ENCODE data around the gene PSMA5. TPM values are rescaled to one million over a fixed set of nuclear protein-coding genes. Genes with fewer than 3 reads are reported as not detected.

PSMA5 gene
- total and polyA plus RNA-seq, 7 donors, result 58.1 to 213 (median 99.6) TPM

DNA sequence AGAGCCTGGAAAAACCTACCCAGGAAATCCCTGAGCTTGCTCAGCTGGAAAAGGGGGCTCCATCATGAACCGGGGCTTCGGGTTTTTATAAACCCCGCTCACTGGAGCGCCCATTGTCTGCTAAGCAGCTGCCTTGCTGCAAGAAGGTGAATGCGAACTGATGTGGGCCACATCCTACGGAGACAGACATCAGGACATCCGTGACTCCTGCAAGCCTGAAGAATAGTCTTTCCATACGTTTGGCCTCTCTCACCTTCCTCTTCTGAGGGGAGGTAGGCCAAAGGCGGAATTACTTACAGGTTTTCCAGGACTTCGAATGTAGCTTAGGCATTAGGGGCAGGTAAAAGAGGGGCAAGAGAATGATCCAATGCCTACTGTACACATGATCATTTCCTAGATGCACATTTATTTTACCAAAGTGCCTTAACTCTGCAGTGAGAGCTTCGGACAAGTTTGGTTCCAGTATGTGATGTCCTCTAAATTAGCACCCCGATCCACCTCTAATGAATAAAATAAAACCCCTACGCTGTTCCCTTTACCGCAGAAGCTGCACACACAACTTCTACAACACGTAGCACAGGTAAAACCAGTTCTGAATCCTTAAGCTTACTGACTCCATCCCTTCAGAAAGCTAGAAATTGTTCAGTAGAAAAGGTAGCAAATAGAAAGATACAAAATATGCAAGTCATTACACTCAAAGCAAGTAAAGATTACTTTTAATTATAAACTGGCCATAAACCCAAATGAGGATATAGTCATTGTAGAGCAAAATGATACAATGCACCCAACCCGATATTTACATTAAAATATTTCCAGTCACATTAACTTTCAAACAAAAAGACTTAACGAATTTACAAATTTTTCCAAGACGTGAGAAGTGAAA, 27.7 kb downstream of the PSMA5 start:
- Histone ChIP-seq H3K27me3 (ENCODE audit: insufficient read depth in 3 of 3, low read length in 2 of 3) (no peaks in the 10 kb centered on the region), H3K4me1 (peaks cover 50% of the 10 kb centered on the region), H3K27ac (peak overlapping the region; percentile 97), H3K36me3 (ENCODE audit: insufficient read depth in 1 of 2, low read depth in 1 of 2) (peaks cover 0 to 33% of the 10 kb centered on the region in 2 donors), H3K4me3 (peak overlapping the region; percentile 72), H3K9me3 (no peaks in the 10 kb centered on the region)
- no peak for ATAC-seq
- intact Hi-C loops (cut with DNase I), result loop anchor here (1.0 to 5.0 kb wide), 6 partner anchors 36 to 296 kb away; no protein-coding TSS in a partner anchor
- 47 to 53% (median 48%) methylated on average over 18 of the region's 18 CpGs for WGBS, 3 donors
- no peak for DNase-seq
- TF ChIP-seq, protein P1, sequence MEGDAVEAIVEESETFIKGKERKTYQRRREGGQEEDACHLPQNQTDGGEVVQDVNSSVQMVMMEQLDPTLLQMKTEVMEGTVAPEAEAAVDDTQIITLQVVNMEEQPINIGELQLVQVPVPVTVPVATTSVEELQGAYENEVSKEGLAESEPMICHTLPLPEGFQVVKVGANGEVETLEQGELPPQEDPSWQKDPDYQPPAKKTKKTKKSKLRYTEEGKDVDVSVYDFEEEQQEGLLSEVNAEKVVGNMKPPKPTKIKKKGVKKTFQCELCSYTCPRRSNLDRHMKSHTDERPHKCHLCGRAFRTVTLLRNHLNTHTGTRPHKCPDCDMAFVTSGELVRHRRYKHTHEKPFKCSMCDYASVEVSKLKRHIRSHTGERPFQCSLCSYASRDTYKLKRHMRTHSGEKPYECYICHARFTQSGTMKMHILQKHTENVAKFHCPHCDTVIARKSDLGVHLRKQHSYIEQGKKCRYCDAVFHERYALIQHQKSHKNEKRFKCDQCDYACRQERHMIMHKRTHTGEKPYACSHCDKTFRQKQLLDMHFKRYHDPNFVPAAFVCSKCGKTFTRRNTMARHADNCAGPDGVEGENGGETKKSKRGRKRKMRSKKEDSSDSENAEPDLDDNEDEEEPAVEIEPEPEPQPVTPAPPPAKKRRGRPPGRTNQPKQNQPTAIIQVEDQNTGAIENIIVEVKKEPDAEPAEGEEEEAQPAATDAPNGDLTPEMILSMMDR (IDR thresholded peaks at IDR 0.05), result no peak

DNA sequence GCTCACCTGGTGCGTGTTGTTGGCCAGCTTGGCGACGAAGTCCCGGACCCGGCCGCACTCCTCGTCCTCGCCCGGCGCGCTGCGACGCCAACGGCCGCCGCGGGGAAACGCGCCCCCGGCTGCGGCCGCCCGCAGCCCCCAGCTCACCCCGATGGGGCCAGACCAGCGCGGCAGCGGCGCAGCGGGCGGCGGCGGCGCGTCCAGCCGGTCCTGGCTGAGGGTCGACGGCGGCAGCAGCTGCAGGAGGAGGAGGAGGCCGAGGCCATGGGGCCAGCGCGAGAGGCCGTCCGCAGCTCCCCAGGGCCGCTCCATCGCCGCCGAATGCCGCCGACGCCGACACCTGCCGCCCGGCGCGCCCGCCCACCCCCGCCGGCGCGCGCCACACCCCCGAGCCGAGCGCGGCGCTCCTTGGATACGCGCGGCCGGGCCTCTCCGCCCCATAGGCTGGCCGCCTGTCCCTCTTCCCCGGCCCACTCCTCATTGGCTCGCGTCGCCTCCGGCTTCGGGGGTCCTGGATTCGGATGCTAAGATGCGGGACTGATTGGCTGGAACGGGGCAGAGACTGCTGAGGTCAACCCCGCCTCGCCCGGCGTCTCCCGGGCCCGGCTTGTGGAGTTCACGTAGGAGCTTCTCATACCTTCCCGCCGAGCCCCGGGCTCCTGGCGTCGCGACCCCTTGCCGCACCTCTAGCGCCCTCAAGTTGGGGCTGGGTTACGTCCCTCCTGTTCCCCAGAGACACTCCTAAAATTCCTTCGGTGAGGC, 28.5 kb downstream of the PSMA5 start, which contains the start of gene SORT1:
Gene SORT1 (minus strand): TSS at position 338 of the 762 bp plus-strand sequence. CDS start 26 bp downstream, at position 312.
- Histone ChIP-seq H3K4me3 (peak within 1 kb of the TSS; percentile 72), H3K9me3 (no peaks in the 10 kb centered on the region), H3K27me3 (ENCODE audit: insufficient read depth in 3 of 3, low read length in 2 of 3) (no peaks in the 10 kb centered on the region), H3K4me1 (peaks cover 48% of the 10 kb centered on the region), H3K36me3 (ENCODE audit: insufficient read depth in 1 of 2, low read depth in 1 of 2) (peaks cover 0 to 25% of the 10 kb centered on the region in 2 donors), H3K27ac (peak within 1 kb of the TSS; percentile 97)
- 0 to 1% (median 0%) methylated on average over 51 to 98 of the region's 98 CpGs for WGBS, 3 donors
- TF ChIP-seq, protein P1 (IDR thresholded peaks at IDR 0.05), result no peak
- ATAC-seq (peak; percentile 67 to 77 (median 72)), DNase-seq (peak; percentile 85 to 91)
- intact Hi-C loops (cut with DNase I), result loop anchor here (1.0 to 5.0 kb wide), 6 partner anchors 35 to 295 kb away; no protein-coding TSS in a partner anchor

DNA sequence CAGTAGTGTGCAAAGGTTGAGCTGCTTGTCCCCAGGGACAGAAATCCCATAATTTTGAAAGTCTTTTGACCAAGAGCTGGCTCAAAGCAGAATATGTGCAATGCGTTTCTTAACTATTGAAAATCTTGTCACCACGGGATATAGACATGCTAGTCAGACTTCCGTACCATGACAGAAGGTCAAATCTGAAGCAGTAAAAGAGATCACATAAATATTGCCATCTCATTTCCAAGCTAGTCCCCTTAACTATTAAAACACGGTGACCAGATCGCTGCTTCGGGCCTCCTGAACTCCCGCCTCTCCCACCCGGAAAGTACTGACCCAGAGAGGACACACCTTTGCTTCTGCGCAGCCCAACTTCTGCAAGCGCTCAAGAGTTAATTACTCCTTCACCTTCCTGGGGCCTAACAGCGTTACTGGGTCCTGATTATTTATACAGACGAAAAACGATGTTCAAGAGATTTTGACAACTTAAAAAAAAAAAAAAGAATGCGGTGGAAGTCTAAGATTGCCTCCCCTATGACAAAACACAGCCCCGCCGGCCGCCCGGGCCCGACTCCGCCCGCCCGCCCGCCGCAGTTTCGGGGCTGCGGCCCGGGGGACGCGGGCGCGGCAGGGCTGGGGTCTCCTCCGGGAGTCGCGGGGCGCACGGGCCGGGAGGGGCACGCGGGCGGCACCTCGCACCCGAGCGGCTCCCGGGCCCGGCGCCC, 29.2 kb downstream of the PSMA5 start:
- H3K27ac ChIP-seq, result peak overlapping the region; percentile 97
- peak in 1 of 4 donors; percentile 5 for ATAC-seq

DNA sequence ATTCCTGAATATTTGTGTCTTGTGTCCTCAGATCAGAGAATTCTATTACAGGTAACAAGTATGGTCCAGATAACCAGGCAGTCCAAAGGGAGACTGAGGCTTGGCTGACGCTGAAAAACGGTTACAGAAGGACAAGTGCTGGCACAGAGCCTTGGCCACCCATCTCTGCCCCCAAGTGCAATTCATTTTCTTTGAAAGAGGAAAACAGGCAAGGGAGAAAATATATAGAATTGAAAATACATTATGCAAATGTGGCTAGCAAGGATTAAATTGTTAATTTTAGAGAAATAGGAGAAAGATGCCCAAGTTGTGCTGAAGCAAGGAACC, 29.8 kb downstream of the PSMA5 start:
- no peaks in the 10 kb centered on the region for H3K9me3 ChIP-seq
- intact Hi-C loops (cut with DNase I), result loop anchor here (5.0 kb wide), 4 partner anchors 34 to 294 kb away; no protein-coding TSS in a partner anchor
- peak overlapping the region; percentile 97 for H3K27ac ChIP-seq
- peak overlapping the region; percentile 72 for H3K4me3 ChIP-seq
- DNase-seq, result no peak
- TF ChIP-seq, protein P1 (IDR thresholded peaks at IDR 0.05), result no peak
- no peaks in the 10 kb centered on the region for H3K27me3 ChIP-seq (ENCODE audit: insufficient read depth in 3 of 3, low read length in 2 of 3)
- H3K36me3 ChIP-seq (ENCODE audit: insufficient read depth in 1 of 2, low read depth in 1 of 2), result peaks cover 0 to 15% of the 10 kb centered on the region in 2 donors
- ATAC-seq, result no peak
- WGBS, 3 donors, result 15 to 32% (median 16%) methylated on average over 2 of the region's 2 CpGs
- H3K4me1 ChIP-seq, result peaks cover 46% of the 10 kb centered on the region

More for the DNA sequence above, 29.2 kb downstream of the PSMA5 start:
- H3K4me3 ChIP-seq, result peak overlapping the region; percentile 72
- no peak for DNase-seq
- TF ChIP-seq, protein P1 (IDR thresholded peaks at IDR 0.05), result no peak
- H3K9me3 ChIP-seq, result no peaks in the 10 kb centered on the region
- H3K36me3 ChIP-seq (ENCODE audit: insufficient read depth in 1 of 2, low read depth in 1 of 2), result peaks cover 0 to 19% of the 10 kb centered on the region in 2 donors
- intact Hi-C loops (cut with DNase I), result loop anchor here (5.0 kb wide), 4 partner anchors 35 to 295 kb away; no protein-coding TSS in a partner anchor
- H3K27me3 ChIP-seq (ENCODE audit: insufficient read depth in 3 of 3, low read length in 2 of 3), result no peaks in the 10 kb centered on the region
- WGBS, 3 donors, result 1 to 3% (median 2%) methylated on average over 31 to 46 of the region's 46 CpGs
- peaks cover 46% of the 10 kb centered on the region for H3K4me1 ChIP-seq
